ENCODE measurements around the gene LMAN2L.

The LMAN2L gene

GRCh38 chr2:96698221-96698861, 41.5 kb downstream of the LMAN2L start:
- no peaks in the 10 kb centered on the region for H3K27me3 ChIP-seq (ENCODE audit: control insufficient read depth, low read length)
- H3K4me3 ChIP-seq (ENCODE audit: low read length): no peak overlapping the region
- H3K9me2 ChIP-seq (replicated peaks; ENCODE audit: control insufficient read depth, low read length): no peaks in the 10 kb centered on the region
- no peaks in the 10 kb centered on the region for H3K9me3 ChIP-seq (ENCODE audit: control insufficient read depth, insufficient read depth, low read length)
- H3K4me2 ChIP-seq (ENCODE audit: low read length): no peak overlapping the region
- H3K27ac ChIP-seq (ENCODE audit: low read depth, low read length): no peak overlapping the region
- H3K79me2 ChIP-seq (ENCODE audit: control insufficient read depth, low read length): no peaks in the 10 kb centered on the region
- H4K20me1 ChIP-seq (ENCODE audit: control insufficient read depth, insufficient read depth, low read depth, low read length): no peaks in the 10 kb centered on the region
- H3F3A ChIP-seq (ENCODE audit: control insufficient read depth, insufficient read depth): no peaks in the 10 kb centered on the region
- H3K4me1 ChIP-seq (ENCODE audit: control insufficient read depth, low read length): no peaks in the 10 kb centered on the region
- H3K36me3 ChIP-seq (ENCODE audit: control insufficient read depth, low read length): no peaks in the 10 kb centered on the region
- no peak for TF ChIP-seq EZH2phosphoT487 (IDR thresholded peaks at IDR 0.05; ENCODE audit: borderline replicate concordance, low read length)
- TF ChIP-seq CTCF (IDR thresholded peaks at IDR 0.05; ENCODE audit: low read depth, low read length, poor library complexity, severe bottlenecking): no peak

- H4K20me1 ChIP-seq (ENCODE audit: control insufficient read depth, insufficient read depth, low read depth, low read length): no peaks in the 10 kb centered on the region
- TF ChIP-seq CTCF (IDR thresholded peaks at IDR 0.05; ENCODE audit: low read depth, low read length, poor library complexity, severe bottlenecking) (no peak), EZH2phosphoT487 (IDR thresholded peaks at IDR 0.05; ENCODE audit: borderline replicate concordance, low read length) (no peak)
- H3F3A ChIP-seq (ENCODE audit: control insufficient read depth, insufficient read depth): no peaks in the 10 kb centered on the region
- no peaks in the 10 kb centered on the region for H3K9me2 ChIP-seq (replicated peaks; ENCODE audit: control insufficient read depth, low read length)
- no peak overlapping the region for H3K4me2 ChIP-seq (ENCODE audit: low read length)
- no peaks in the 10 kb centered on the region for H3K27me3 ChIP-seq (ENCODE audit: control insufficient read depth, low read length)
- H3K4me1 ChIP-seq (ENCODE audit: control insufficient read depth, low read length): no peaks in the 10 kb centered on the region
- H3K79me2 ChIP-seq (ENCODE audit: control insufficient read depth, low read length): no peaks in the 10 kb centered on the region
- no peaks in the 10 kb centered on the region for H3K9me3 ChIP-seq (ENCODE audit: control insufficient read depth, insufficient read depth, low read length)
- H3K4me3 ChIP-seq (ENCODE audit: low read length): no peak overlapping the region
- no peaks in the 10 kb centered on the region for H3K36me3 ChIP-seq (ENCODE audit: control insufficient read depth, low read length)
- no peak overlapping the region for H3K27ac ChIP-seq (ENCODE audit: low read depth, low read length)
These were observed 42.4 kb downstream of the LMAN2L start for GRCh38 chr2:96697476-96697875.

GRCh38 chr2:96695602-96696001, 44.3 kb downstream of the LMAN2L start:
- H3K27ac ChIP-seq (ENCODE audit: low read depth, low read length): no peak overlapping the region
- no peaks in the 10 kb centered on the region for H3K27me3 ChIP-seq (ENCODE audit: control insufficient read depth, low read length)
- H3K79me2 ChIP-seq (ENCODE audit: control insufficient read depth, low read length): no peaks in the 10 kb centered on the region
- no peaks in the 10 kb centered on the region for H3K36me3 ChIP-seq (ENCODE audit: control insufficient read depth, low read length)
- no peak for TF ChIP-seq EZH2phosphoT487 (IDR thresholded peaks at IDR 0.05; ENCODE audit: borderline replicate concordance, low read length)
- TF ChIP-seq CTCF (IDR thresholded peaks at IDR 0.05; ENCODE audit: low read depth, low read length, poor library complexity, severe bottlenecking): no peak
- H3K4me3 ChIP-seq (ENCODE audit: low read length): no peak overlapping the region
- no peaks in the 10 kb centered on the region for H4K20me1 ChIP-seq (ENCODE audit: control insufficient read depth, insufficient read depth, low read depth, low read length)
- no peak overlapping the region for H3K4me2 ChIP-seq (ENCODE audit: low read length)
- no peaks in the 10 kb centered on the region for H3K9me2 ChIP-seq (replicated peaks; ENCODE audit: control insufficient read depth, low read length)
- no peaks in the 10 kb centered on the region for H3K4me1 ChIP-seq (ENCODE audit: control insufficient read depth, low read length)
- H3F3A ChIP-seq (ENCODE audit: control insufficient read depth, insufficient read depth): no peaks in the 10 kb centered on the region
- no peaks in the 10 kb centered on the region for H3K9me3 ChIP-seq (ENCODE audit: control insufficient read depth, insufficient read depth, low read length)

Measured in DOHH2 (cell line).